Measurements from ENCODE around the gene TCTN1. TPM values are rescaled to one million over a fixed set of nuclear protein-coding genes. Genes with fewer than 3 reads are reported as not detected.
"Not testable (repeated sequence)": the region's sequence is repeated elsewhere in the genome, so short reads cannot be mapped to it uniquely, and the experiment has no call there.

Gene TCTN1
- total RNA-seq, 4 donors from 2014 or later: 22.7 to 30.4 (median 25.6) TPM

DNA sequence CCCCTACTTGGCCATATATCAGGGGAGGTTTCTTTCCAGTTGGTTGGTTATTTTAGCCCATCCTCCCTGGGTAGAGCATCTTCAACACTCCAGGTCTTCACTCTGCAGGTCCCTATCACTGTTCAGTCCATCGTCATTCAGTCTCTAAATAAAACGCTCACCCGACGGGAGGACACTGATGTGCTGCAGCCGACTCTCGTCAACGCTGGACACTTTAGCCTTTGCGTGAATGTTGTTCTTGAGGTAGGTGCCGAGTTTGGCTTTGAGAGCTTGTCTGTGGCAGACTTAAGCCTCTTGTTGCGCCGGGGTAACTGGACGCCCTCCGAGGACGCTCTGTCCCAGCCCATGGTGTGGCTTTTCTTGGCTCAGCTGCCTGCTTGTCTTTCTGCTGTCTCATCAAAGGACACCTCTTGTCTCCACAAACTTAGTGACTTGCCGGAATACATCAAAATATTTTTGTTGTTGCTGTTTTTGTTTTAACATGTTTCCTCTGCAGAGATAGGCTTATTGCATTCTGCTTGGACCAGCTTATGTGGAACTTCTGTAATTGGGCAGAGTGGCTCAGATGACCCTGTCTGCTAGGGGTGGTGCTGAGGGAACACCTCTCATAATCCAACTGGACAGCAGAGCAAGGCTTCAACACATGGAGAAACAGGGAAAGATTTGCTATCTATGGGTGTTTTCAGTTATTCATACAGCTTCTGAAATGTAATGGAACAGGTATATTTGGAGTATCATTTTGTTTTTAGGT lies 26.5 kb downstream of the TCTN1 start:
- no peak for DNase-seq (ENCODE audit: low spot score)
- ATAC-seq (ENCODE audit: low FRiP score): no peak
- TF ChIP-seq, protein P1, sequence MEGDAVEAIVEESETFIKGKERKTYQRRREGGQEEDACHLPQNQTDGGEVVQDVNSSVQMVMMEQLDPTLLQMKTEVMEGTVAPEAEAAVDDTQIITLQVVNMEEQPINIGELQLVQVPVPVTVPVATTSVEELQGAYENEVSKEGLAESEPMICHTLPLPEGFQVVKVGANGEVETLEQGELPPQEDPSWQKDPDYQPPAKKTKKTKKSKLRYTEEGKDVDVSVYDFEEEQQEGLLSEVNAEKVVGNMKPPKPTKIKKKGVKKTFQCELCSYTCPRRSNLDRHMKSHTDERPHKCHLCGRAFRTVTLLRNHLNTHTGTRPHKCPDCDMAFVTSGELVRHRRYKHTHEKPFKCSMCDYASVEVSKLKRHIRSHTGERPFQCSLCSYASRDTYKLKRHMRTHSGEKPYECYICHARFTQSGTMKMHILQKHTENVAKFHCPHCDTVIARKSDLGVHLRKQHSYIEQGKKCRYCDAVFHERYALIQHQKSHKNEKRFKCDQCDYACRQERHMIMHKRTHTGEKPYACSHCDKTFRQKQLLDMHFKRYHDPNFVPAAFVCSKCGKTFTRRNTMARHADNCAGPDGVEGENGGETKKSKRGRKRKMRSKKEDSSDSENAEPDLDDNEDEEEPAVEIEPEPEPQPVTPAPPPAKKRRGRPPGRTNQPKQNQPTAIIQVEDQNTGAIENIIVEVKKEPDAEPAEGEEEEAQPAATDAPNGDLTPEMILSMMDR (IDR thresholded peaks at IDR 0.05): no peak

DNA sequence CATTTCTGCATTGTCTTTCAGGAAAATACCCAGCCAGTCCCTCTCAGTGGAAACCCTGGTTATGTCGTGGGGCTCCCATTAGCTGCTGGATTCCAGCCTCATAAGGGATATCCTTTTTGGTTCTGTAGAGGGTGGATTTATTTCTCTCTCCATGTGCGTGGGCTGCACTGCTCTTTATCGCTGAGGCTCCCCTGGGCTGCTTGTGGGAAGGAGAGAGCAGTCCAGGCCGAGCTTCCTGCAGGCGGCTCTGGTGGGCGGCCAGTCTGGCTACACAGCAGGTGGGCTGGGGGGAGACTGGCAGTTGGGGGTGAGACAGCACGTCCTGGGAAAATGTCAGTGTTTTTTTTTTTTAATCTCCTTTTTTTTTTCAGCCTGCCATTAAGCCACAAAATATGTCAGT lies 27.6 kb downstream of the TCTN1 start:
- ATAC-seq (ENCODE audit: low FRiP score) (peak; percentile 54), DNase-seq (ENCODE audit: low spot score) (no peak)

DNA sequence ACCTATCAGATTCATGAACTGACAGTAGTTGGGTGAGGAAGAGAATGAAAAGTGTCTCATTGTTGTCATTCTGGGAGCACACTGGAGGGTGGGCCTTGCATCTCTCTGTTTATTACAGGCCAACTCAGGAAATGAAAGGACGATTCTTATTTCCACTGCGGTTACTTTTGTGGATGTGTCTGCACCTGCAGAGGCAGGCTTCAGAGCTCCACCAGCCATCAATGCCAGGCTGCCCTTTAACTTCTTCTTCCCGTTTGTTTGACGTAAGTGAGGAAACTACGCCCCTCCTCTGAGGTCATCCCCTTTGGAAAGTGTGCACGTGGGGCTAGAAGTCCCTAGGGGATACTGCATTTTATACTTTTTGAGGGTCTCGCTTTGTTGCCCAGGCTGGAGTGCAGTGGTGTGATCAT lies 33.7 kb downstream of the TCTN1 start:
- no peak for DNase-seq (ENCODE audit: low spot score)
- TF ChIP-seq, protein P1 (IDR thresholded peaks at IDR 0.05): no peak
- ATAC-seq (ENCODE audit: low FRiP score): no peak

More for the DNA sequence above, 27.6 kb downstream of the TCTN1 start:
- TF ChIP-seq, protein P1 (IDR thresholded peaks at IDR 0.05): no peak

DNA sequence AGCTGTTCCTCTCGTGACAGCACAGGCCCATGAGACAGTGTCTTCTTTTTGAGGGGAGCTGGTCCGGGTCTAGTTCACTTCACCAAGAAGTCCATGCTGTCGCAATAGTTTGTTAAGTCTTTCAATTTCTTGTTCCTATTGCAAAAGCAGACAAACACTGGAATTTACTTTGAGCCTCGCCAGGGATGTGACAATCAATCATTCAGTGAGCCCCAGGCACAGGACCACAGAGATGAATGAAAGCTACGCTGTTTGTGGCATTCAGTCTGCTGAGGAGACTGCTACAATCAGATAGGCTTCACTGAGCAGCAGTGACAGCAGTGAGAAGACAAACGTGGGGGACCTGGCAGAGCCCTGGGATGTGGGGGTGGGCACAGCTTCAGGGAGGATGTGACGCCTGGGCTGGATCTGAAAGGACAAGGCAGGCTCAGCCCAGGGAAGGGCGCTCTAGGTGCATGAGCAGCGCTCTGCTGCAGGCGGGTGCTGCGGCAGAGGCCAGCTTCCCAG lies 35.5 kb downstream of the TCTN1 start:
- DNase-seq (ENCODE audit: low spot score) (no peak), ATAC-seq (ENCODE audit: low FRiP score) (no peak)
- TF ChIP-seq, protein P1 (IDR thresholded peaks at IDR 0.05): no peak

DNA sequence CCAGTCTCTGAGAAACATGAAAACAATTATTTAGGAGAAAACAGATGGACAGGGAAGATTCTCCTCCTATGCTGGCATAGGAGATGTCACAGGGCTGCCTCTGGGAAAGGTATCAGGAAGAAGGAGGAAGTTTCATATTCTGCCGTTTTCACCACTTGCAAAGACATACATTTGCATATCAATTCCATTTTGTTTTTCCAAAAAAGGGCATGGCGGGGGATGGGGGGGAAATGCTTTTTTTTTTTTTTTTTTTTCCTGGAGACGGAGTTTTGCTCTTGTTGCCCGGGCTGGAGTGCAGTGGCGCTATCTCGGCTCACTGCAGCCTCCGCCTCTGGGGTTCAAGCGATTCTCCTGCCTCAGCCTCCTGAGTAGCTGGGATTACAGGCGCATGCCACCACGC lies 40.3 kb downstream of the TCTN1 start:
- not testable (repeated sequence) for ATAC-seq (ENCODE audit: low FRiP score)

DNA sequence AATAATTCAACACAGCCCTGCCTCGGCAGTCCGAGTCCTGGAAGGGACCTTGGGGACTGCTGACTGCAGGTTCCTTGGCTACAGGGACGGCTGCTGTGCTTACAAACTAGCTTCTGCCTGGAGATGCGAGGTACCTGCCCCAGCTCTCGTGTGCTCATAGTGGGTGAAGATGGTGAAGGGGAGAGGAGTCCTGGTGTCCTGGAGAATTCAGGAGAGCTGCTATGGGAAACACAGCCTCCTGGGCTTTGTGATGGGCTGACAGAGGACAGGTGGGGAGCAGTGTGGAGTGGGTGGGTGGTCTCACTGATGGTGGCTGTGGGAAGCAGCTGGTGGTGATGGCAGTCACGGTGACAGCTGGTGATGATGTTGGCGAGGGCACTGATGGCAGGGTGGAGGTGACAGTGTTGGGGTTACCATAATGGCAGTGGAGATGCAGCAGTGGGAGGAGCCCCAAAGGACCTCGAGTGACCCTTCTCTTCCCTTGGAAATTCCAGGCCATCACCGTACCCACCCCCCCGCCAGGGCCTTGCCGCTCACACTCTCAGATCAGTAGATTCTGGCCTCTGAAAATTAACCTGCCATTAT lies 42.2 kb downstream of the TCTN1 start:
- no peak for ATAC-seq (ENCODE audit: low FRiP score)
- no peak for DNase-seq (ENCODE audit: low spot score)
- TF ChIP-seq, protein P1 (IDR thresholded peaks at IDR 0.05): no peak

More for the DNA sequence above, 40.3 kb downstream of the TCTN1 start:
- DNase-seq (ENCODE audit: low spot score): not testable (repeated sequence)

DNA sequence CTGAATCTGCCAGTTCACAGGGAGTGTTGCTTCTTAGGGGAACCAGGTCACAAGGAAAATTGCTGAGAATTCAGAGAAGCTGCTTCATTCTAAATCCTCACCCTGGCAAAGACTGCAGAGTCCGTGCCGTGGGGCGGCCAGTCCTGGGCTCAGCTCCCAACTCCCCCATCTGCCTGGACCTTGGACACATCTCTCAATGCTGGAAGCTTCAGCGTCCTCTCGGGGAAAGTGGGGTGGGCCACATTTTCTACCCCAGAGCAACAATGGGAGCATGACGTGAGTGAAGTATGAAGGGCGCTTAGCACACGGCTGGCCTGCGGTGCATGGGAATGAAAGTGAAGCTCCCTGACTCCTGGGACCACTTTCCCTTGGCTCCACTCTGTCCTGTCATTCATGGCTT lies 43.8 kb downstream of the TCTN1 start:
- no peak for DNase-seq (ENCODE audit: low spot score)
- no peak for ATAC-seq (ENCODE audit: low FRiP score)
- TF ChIP-seq, protein P1 (IDR thresholded peaks at IDR 0.05): no peak

Data from omental fat pad (tissue), 4 donors.